ENCODE measurements around the gene BIRC6. TPM values are rescaled to one million over a fixed set of nuclear protein-coding genes. Genes with fewer than 3 reads are reported as not detected.

The BIRC6 gene
- total and polyA plus RNA-seq, 2 of the 8 experiments (the other 6 are each of a cell fraction or from before 2014, with no cell fraction given), result 32.5 to 69.5 TPM

- TF ChIP-seq CHD7 (IDR thresholded peaks at IDR 0.05; ENCODE audit: insufficient replicate concordance, low read length) (no peak), CHD2 (IDR thresholded peaks at IDR 0.05; ENCODE audit: low read length) (no peak), KDM1A (IDR thresholded peaks at IDR 0.05; ENCODE audit: borderline replicate concordance, low read length) (no peak), NRF1 (IDR thresholded peaks at IDR 0.05; ENCODE audit: low read depth, low read length) (no peak), CTBP2 (IDR thresholded peaks at IDR 0.05; ENCODE audit: borderline replicate concordance, insufficient read depth, insufficient read length, low read length) (no peak), NANOG (IDR thresholded peaks at IDR 0.05; ENCODE audit: insufficient read depth, low read depth, low read length, poor library complexity, severe bottlenecking) (no peak), BCL11A (IDR thresholded peaks at IDR 0.05; ENCODE audit: low read depth in 2 of 2, low read length in 2 of 2) (no peak), MAX (IDR thresholded peaks at IDR 0.05) (no peak), JUN (IDR thresholded peaks at IDR 0.05; ENCODE audit: low read depth, low read length) (no peak)
Measured at GRCh38 chr2:32424739-32425138, 67.9 kb downstream of the BIRC6 start (continued).

Measured in H1 (cell line).